ENCODE measurements around the gene LOC101059915.
"Not testable (repeated sequence)": the region's sequence is repeated elsewhere in the genome, so short reads cannot be mapped to it uniquely, and the experiment has no call there.

The LOC101059915 gene

GRCh38 chrX:71668248-71668595 lies 876 bp downstream of the LOC101059915 start:
- Mint-ChIP-seq H3K9me3 (no peaks in the 10 kb centered on the region), H3K27ac (no peak overlapping the region), H3K27me3 (no peaks in the 10 kb centered on the region), H3K4me3 (no peak overlapping the region), H3K4me1 (ENCODE audit: low read depth) (peaks cover 26% of the 10 kb centered on the region), H3K36me3 (ENCODE audit: low read depth) (no peaks in the 10 kb centered on the region)
- no peak for DNase-seq
- intact Hi-C loops (cut with DNase I, micrococcal nuclease): no loop called here
- H3K4me3 ChIP-seq (ENCODE audit: low read length): no peak overlapping the region
- no peaks in the 10 kb centered on the region for H3K9me3 ChIP-seq (ENCODE audit: control insufficient read depth in 1 of 2, insufficient read depth in 1 of 2, low read length in 2 of 2)
- no peak overlapping the region for H3K27ac ChIP-seq (ENCODE audit: low read depth in 1 of 2, low read length in 2 of 2)
- CTCF ChIA-PET: no interaction called here
- H3K36me3 ChIP-seq (ENCODE audit: insufficient read depth, low read length): no peaks in the 10 kb centered on the region
- TF ChIP-seq, protein P1, sequence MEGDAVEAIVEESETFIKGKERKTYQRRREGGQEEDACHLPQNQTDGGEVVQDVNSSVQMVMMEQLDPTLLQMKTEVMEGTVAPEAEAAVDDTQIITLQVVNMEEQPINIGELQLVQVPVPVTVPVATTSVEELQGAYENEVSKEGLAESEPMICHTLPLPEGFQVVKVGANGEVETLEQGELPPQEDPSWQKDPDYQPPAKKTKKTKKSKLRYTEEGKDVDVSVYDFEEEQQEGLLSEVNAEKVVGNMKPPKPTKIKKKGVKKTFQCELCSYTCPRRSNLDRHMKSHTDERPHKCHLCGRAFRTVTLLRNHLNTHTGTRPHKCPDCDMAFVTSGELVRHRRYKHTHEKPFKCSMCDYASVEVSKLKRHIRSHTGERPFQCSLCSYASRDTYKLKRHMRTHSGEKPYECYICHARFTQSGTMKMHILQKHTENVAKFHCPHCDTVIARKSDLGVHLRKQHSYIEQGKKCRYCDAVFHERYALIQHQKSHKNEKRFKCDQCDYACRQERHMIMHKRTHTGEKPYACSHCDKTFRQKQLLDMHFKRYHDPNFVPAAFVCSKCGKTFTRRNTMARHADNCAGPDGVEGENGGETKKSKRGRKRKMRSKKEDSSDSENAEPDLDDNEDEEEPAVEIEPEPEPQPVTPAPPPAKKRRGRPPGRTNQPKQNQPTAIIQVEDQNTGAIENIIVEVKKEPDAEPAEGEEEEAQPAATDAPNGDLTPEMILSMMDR (IDR thresholded peaks at IDR 0.05): no peak
- POLR2A ChIA-PET: no interaction called here
- H3K4me1 ChIP-seq (ENCODE audit: insufficient read depth, low read length): peaks cover 23% of the 10 kb centered on the region
- ATAC-seq (ENCODE audit: poor library complexity): no peak
- H3K27me3 ChIP-seq (ENCODE audit: control insufficient read depth in 1 of 2, insufficient read depth in 2 of 2, low read length in 2 of 2): no peaks in the 10 kb centered on the region

DNA sequence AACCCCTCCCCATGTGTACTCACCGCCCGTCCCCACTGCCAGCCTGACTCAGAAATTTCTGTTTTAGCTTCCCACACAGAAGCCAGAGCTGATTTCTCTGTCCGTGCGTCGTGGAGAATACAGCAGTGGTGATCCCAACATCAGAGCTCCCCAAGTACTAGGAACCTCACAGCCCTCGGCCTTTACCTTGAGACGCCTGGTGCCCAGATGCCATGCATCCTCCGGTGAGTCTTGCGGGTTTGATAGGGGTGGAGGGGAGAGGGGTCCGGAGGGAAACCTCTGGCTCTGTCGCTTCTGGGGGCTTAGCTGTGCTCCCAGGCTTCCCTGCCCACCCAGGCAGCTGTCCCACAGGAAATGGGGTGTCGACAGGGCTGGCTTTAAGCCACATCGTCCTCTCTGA lies 2.1 kb downstream of the LOC101059915 start:
- TF ChIP-seq, protein P1 (IDR thresholded peaks at IDR 0.05): no peak
- Mint-ChIP-seq H3K27me3 (no peaks in the 10 kb centered on the region), H3K4me1 (ENCODE audit: low read depth) (peaks cover 22% of the 10 kb centered on the region), H3K4me3 (no peak overlapping the region), H3K9me3 (no peaks in the 10 kb centered on the region), H3K36me3 (ENCODE audit: low read depth) (no peaks in the 10 kb centered on the region), H3K27ac (no peak overlapping the region)
- Histone ChIP-seq H3K36me3 (ENCODE audit: insufficient read depth, low read length) (no peaks in the 10 kb centered on the region), H3K4me1 (ENCODE audit: insufficient read depth, low read length) (peaks cover 12% of the 10 kb centered on the region), H3K9me3 (ENCODE audit: control insufficient read depth in 1 of 2, insufficient read depth in 1 of 2, low read length in 2 of 2) (no peaks in the 10 kb centered on the region), H3K4me3 (ENCODE audit: low read length) (no peak overlapping the region), H3K27me3 (ENCODE audit: control insufficient read depth in 1 of 2, insufficient read depth in 2 of 2, low read length in 2 of 2) (no peaks in the 10 kb centered on the region), H3K27ac (ENCODE audit: low read depth in 1 of 2, low read length in 2 of 2) (no peak overlapping the region)
- no peak for DNase-seq
- CTCF ChIA-PET: no interaction called here
- no peak for ATAC-seq (ENCODE audit: poor library complexity)
- intact Hi-C loops (cut with DNase I, micrococcal nuclease): no loop called here
- POLR2A ChIA-PET: no interaction called here

GRCh38 chrX:71669947-71670346 lies 2.6 kb downstream of the LOC101059915 start:
- H3K27ac Mint-ChIP-seq; H3K4me3 ChIP-seq (ENCODE audit: low read length); POLR2A ChIA-PET; H3K9me3 Mint-ChIP-seq; H3K36me3 ChIP-seq (ENCODE audit: insufficient read depth, low read length); H3K27me3 Mint-ChIP-seq; H3K4me3 Mint-ChIP-seq; H3K9me3 ChIP-seq (ENCODE audit: control insufficient read depth in 1 of 2, insufficient read depth in 1 of 2, low read length in 2 of 2); H3K36me3 Mint-ChIP-seq (ENCODE audit: low read depth); H3K27ac ChIP-seq (ENCODE audit: low read depth in 1 of 2, low read length in 2 of 2); H3K27me3 ChIP-seq (ENCODE audit: control insufficient read depth in 1 of 2, insufficient read depth in 2 of 2, low read length in 2 of 2): not testable (repeated sequence)
- intact Hi-C loops (cut with DNase I, micrococcal nuclease): loop anchor here (1.0 kb wide), 2 partner anchors 188 to 189 kb away; no protein-coding TSS in a partner anchor
- peaks cover 22% of the 10 kb centered on the region for H3K4me1 Mint-ChIP-seq (ENCODE audit: low read depth)
- ATAC-seq (ENCODE audit: poor library complexity) (peak; percentile 66), DNase-seq (peak in 7 of 14 experiments; percentile 13 to 62 (median 37))
- CTCF ChIA-PET: interaction anchor here (0.6 kb wide), 1 partner anchor 190 kb away, joined by 3 read pairs; no protein-coding TSS in a partner anchor
- H3K4me1 ChIP-seq (ENCODE audit: insufficient read depth, low read length): peaks cover 12% of the 10 kb centered on the region

DNA sequence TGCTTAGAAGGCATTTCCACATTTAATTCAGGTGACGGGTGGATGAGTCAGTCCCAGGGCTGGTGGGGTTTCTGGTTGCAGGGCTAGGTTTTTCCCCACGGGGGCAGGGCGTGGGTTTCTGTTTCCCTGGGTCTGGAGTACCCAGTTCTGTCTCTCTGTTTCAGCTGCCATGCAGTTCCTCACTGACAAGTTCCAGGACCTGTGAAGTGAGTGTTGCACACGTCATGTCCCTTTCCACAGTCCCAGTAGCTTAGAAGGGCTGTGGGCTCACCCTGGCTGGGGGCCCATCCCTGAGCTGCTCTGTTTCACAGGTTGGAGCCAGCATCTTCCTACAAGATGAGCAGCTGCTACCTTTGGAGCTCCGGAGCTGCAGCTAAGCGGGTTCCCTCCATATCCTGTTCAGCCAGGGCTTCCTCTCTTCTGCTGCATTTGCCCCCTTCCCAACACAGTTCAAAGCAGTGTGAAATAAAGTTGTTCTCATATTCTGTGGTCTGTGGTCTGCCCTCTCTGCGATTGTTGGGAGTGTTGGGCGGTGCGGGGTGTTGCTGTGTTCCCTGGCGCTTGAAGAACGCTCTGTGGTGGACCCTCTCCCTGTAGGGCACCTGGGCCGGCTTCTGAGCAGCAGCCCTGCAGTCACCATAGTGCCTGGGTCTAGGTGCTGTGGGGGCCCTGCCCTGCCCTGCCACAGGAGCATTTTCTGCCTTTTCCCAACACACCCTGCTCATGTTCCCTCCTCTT lies 3.9 kb downstream of the LOC101059915 start:
- ChIA-PET POLR2A (no interaction called here), CTCF (no interaction called here)
- no peaks in the 10 kb centered on the region for H3K36me3 Mint-ChIP-seq (ENCODE audit: low read depth)
- Histone ChIP-seq H3K27me3 (ENCODE audit: control insufficient read depth in 1 of 2, insufficient read depth in 2 of 2, low read length in 2 of 2) (no peaks in the 10 kb centered on the region), H3K36me3 (ENCODE audit: insufficient read depth, low read length) (no peaks in the 10 kb centered on the region), H3K9me3 (ENCODE audit: control insufficient read depth in 1 of 2, insufficient read depth in 1 of 2, low read length in 2 of 2) (peaks cover 0 to 3% of the 10 kb centered on the region in 2 experiments), H3K4me1 (ENCODE audit: insufficient read depth, low read length) (peaks cover 12% of the 10 kb centered on the region), H3K4me3 (ENCODE audit: low read length) (no peak overlapping the region), H3K27ac (ENCODE audit: low read depth in 1 of 2, low read length in 2 of 2) (no peak overlapping the region)
- DNase-seq (peak in 3 of 14 experiments; percentile 11 to 30 (median 26)), ATAC-seq (ENCODE audit: poor library complexity) (peak; percentile 34)
- no peaks in the 10 kb centered on the region for H3K27me3 Mint-ChIP-seq
- no peaks in the 10 kb centered on the region for H3K9me3 Mint-ChIP-seq
- TF ChIP-seq, protein P1 (IDR thresholded peaks at IDR 0.05): no peak
- H3K4me1 Mint-ChIP-seq (ENCODE audit: low read depth): peaks cover 22% of the 10 kb centered on the region
- H3K27ac Mint-ChIP-seq: no peak overlapping the region
- intact Hi-C loops (cut with DNase I, micrococcal nuclease): no loop called here
- no peak overlapping the region for H3K4me3 Mint-ChIP-seq
